GM19193 (cell line): ENCODE data around the gene HSPBP1.

Source experiments
- POLR2A ChIP-seq: IDR thresholded peaks from 4 replicates; pipeline ENCODE4 v1.6.1; 2011; ENCODE audit not compliant: insufficient read depth, insufficient read length; ENCODE audit errors: extremely low read depth

HSPBP1 gene

GRCh38 chr19:55287361-55288079, 7.6 kb upstream of the HSPBP1 start:
- no peak for TF ChIP-seq POLR2A

DNA sequence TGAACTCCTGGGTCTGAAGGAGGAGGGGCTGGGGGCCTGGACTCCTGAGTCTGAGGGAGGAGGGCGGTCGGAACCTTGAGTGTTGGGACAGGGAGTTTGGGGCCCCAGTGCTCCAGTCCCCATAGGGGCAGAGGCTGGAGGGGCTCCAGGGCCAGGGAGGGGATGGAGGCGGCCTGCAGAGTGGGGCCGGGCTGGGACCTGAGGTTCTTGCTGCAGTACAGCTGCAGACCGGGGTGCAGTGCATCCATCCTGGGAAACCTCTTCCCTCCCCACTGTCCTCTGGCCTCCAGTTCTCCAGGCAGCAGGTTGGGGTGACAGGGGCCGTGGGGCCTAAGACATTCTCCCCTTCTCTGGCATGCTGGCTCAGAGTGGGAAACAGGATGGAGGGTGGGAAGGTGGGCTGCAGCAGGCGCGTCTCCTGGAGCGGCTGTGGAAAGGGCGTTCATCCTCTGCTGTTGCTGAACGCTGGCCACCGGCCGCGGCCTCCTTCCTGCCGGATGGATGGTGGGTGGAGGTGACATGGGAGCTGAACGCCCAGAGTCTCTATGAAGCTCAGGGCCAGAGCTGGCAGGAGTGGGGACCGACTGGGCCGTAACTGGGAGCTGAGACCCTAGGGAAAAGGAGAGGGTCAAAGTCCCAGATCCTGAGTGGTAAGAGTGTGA, 5.5 kb upstream of the HSPBP1 start:
- TF ChIP-seq POLR2A = no peak

DNA sequence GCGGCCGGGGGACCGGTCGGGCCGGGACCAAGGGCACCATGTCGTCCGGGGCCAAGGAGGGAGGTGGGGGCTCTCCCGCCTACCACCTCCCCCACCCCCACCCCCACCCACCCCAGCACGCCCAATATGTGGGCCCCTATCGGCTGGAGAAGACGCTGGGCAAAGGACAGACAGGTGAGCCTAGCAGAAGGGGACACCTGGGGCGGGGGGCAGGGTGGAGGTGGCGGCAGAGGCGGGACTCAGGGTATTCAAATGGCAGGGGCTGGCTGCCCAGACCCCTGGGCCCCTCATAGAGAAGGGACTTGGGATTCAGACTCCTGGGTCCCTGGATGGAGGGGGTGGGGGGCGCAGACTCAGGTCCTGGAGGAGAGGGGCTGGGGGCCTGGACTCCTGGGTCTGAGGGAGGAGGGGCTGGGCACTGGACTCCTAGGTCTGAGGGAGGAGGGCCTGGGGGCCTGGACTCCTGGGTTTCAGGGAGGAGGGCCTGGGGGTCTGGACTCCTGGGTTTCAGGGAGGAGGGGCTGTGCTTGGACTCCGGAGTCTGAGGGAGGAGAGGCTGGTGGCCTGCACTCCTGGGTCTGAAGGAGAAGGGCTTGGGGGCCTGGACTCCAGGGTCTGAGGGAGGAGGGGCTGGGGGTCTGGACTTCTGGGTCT, 4.6 kb upstream of the HSPBP1 start:
- no peak for TF ChIP-seq POLR2A

DNA sequence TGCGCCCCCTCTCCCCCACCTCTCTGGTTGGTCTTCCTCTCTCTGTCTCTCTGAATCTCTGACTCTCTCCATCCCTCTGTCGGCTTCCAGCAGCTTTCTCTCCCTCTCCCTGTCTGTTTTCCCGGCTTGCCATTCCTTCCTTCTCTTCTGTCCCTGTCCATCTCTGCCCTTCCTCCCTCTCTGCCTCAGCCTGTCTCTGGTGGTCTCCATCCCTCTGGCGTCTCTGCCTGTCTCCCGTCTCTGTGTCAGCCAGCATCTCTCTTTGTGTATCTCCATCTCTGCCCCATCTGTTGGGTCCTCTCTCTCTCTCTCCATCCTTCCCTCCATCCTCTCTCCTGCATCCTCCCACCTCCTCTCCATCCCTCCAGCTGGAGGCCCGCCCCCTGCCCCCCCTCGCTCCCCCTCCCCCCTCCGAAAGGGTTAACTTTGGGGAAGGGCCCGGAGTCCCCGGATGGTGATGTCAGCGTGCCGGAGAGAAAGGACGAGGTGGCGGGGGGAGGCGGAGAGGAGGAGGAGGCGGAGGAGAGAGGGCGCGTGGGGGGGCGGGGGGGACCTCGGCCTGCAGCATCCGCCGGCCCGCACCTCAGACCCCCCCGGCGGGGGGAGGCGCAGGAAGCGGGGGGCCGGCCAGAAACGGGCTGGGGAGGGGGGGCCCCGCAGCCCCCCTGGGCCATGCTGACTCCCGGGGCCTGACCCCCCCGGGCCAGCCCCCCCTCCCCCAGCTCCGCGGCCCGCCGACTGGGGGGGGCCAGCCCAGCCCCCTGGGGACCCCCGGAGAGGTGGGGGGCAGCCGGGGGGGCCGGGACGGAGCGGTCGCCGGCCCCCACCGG, 3.9 kb upstream of the HSPBP1 start, which contains the start of gene BRSK1:
Gene BRSK1, plus strand, starts transcription at position 450 of the 830 bp plus-strand sequence. CDS start 446 bp downstream, outside the sequence.
- no peak for TF ChIP-seq POLR2A

- no peak for TF ChIP-seq POLR2A
Observed at GRCh38 chr19:55279340-55279739, 570 bp downstream of the HSPBP1 start.

- no peak for TF ChIP-seq POLR2A
Observed at GRCh38 chr19:55278391-55279135, 1.3 kb downstream of the HSPBP1 start.

- TF ChIP-seq POLR2A = no peak
Observed at GRCh38 chr19:55277494-55277893, 2.4 kb downstream of the HSPBP1 start.

GRCh38 chr19:55276720-55277430, 3.0 kb downstream of the HSPBP1 start:
- no peak for TF ChIP-seq POLR2A

DNA sequence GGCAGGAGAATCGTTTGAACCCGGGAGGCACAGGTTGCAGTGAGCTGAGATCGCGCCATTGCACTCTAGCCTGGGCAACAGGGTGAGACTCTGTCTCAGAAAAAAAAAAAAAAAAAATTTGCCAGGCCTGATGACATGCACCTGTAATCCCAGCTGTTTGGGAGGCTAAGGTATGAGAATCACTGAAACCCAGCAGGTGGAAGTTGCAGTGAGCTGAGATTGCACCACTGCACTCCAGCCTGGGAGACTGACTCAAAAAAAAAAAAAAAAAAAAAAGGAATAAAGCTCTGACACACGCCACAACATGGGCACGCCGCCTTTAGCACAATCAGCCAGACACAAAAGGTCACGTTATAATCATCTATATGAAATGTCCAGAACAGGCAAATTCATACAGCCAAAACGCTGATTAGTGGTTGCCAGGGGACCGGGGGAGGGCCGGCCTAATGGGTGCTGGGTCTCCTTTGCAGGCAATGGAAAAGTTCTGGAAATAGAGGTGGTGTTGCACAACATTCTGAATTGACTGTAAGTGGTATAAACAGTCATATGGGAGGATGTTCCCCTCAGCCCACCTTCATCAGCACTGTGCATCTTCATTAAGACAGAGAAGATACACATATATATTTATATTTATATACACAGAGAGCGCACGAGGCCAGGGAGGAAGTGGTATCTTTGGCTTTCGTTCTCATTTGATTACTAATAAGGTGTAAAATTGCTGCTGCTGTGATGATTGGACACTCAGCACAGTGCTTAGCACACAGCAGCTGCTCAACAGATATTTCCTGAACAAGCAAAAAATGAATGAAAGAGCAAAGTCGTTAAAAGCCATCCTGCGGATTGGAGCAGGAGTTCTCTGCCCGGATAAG, 3.8 kb downstream of the HSPBP1 start:
- no peak for TF ChIP-seq POLR2A

DNA sequence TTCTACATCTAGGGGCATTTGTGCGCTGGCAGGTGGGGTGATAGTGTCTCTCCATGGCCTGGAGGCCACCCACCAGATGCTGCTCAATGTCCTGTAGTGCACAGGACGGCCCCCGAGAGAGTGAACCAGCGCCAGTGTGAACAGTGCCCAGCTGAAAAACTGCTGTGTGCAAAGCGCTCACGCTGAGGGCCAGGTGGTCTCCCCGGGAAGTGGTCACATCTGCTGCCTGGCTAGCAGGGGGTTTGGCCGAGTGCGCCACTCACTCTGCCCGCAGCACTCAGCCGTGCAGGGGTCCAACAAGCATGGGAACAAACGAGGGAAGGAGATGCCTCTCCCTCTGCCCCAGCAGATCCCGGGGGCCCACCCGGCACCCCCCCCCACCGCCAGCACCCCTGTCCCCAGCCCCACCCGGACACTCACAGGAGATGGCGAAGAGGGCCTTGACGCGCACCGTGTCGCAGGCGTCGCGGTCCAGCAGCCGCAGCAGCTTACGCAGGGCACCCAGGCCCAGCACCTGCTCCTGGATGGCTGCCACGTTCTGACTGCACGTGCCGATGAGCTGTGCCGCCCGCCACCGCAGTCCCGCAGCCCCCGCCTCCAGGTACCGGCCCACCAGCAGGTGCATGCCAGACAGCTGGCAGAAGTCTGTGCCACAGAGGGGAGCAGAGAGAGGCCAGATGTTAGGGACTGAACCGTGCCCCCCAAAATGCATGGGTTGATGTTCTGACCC, 5.8 kb downstream of the HSPBP1 start:
- TF ChIP-seq POLR2A = no peak

DNA sequence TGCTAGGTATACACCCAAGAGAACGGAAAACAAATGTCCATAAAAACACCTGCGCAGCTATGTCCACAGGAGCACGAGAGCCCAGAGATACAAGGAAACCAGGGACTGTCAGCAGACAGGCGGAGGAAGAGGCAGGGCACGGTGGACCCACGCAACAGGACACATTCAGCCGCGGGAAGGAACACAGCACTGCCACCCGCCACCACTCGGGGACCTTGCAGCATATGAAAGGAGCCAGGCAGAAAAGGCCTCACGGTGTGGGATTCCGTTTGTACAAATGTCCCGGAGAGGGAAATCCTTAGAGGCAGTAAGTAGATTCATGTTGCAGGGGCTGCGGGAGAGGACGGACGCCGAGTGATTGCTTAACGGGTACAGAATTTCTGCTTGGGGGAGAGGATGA, 7.8 kb downstream of the HSPBP1 start:
- no peak for TF ChIP-seq POLR2A
